Epithelial cell of esophagus (primary cell): Measurements from ENCODE around the gene SLCO1A2.

Experiments used
- DNase-seq: peaks from one replicate; pipeline ENCODE4 v3.0.0; 2010; ENCODE audit warnings: low read depth
- H3K4me3 ChIP-seq: 2 replicates; pipeline ENCODE4 v1.5.1; 2011; ENCODE audit warnings: mild to moderate bottlenecking, low read length, control low read depth
- CTCF ChIP-seq: IDR thresholded peaks from 2 replicates; pipeline ENCODE4 v1.5.1; 2011; ENCODE audit warnings: low read depth, mild to moderate bottlenecking, low read length, control low read depth, inconsistent platforms; ENCODE audit not compliant: insufficient read depth; ENCODE audit errors: missing control alignments

Gene SLCO1A2

GRCh38 chr12:21324551-21324950 is 10.2 kb downstream of the SLCO1A2 start:
- TF ChIP-seq CTCF = no peak
- no peak overlapping the region for H3K4me3 ChIP-seq
- no peak for DNase-seq

- TF ChIP-seq CTCF = no peak
- no peak overlapping the region for H3K4me3 ChIP-seq
- DNase-seq = no peak
Measured at GRCh38 chr12:21323736-21324135, 11.0 kb downstream of the SLCO1A2 start.

GRCh38 chr12:21308785-21309184 is 25.9 kb downstream of the SLCO1A2 start:
- DNase-seq = no peak
- TF ChIP-seq CTCF = no peak
- no peak overlapping the region for H3K4me3 ChIP-seq

GRCh38 chr12:21305661-21306060 is 29.1 kb downstream of the SLCO1A2 start:
- TF ChIP-seq CTCF = no peak
- DNase-seq = no peak
- no peak overlapping the region for H3K4me3 ChIP-seq

- TF ChIP-seq CTCF = no peak
- no peak overlapping the region for H3K4me3 ChIP-seq
- DNase-seq = no peak
Measured at GRCh38 chr12:21300632-21301031, 34.1 kb downstream of the SLCO1A2 start.

- peak; percentile 18 for DNase-seq
- peak; percentile 73 for TF ChIP-seq CTCF
- H3K4me3 ChIP-seq = no peak overlapping the region
Measured at GRCh38 chr12:21296751-21297406, 37.8 kb downstream of the SLCO1A2 start.

GRCh38 chr12:21296348-21296747 is 38.4 kb downstream of the SLCO1A2 start:
- DNase-seq = no peak
- H3K4me3 ChIP-seq = no peak overlapping the region
- no peak for TF ChIP-seq CTCF
